A549 (cell line): ENCODE results near the gene EXT2. TPM values are rescaled to one million over a fixed set of nuclear protein-coding genes. Genes with fewer than 3 reads are reported as not detected.

Source experiments
- ATAC-seq, 2 experiments: fragments of 200-7000 bp in 1 of 2; fragments of >200 bp in 1 of 2; cut with Nextera tagmentation in 1 of 2; cut with Tn5 transposase in 1 of 2; 3 replicates each; pipeline versions ENCODE4 v1.8.0 to v1.9.1; 2018 to 2020; ENCODE audit warnings: mild to moderate bottlenecking in 1 of 2, moderate library complexity in 1 of 2
- CTCF ChIA-PET: fragments of 300-600 bp; sonication (Branson Sonifier 250); formaldehyde crosslinking; extraction: SDS; loops from one replicate; lab custom pipeline; 2021; ENCODE audit warnings: antibody characterized with exemption, inconsistent platforms; lab: Yijun Ruan, JAX
- POLR2A ChIA-PET: fragments of 350-600 bp; formaldehyde crosslinking; extraction: SDS; loops from one replicate; lab custom pipeline; 2021; ENCODE audit warnings: antibody characterized with exemption, inconsistent platforms; lab: Yijun Ruan, JAX
- DNase-seq, 2 experiments: peaks; one replicate each; pipeline versions ENCODE4 v3.0.0 to v3.0.0-alpha.2; 2011 to 2016; ENCODE audit warnings: low read depth in 1 of 2, low spot score in 1 of 2
- FAIRE-seq: peaks from 2 replicates; lab custom pipeline; 2011; peaks lifted over from hg19 to GRCh38; lab: Jason Lieb, UNC
- H3K27ac ChIP-seq, 2 experiments: fragments of >200 bp; sonication (Bioruptor Twin); formaldehyde crosslinking; 3 replicates each; pipeline ENCODE4 v1.5.1; 2016 to 2017
- H3K4me1 ChIP-seq: fragments of >200 bp; sonication (Bioruptor Twin); formaldehyde crosslinking; 3 replicates; pipeline ENCODE4 v1.6.1; 2016
- H3K4me2 ChIP-seq: fragments of >200 bp; sonication (Bioruptor Twin); formaldehyde crosslinking; 3 replicates; pipeline ENCODE4 v1.6.1; 2016
- H3K4me3 ChIP-seq: fragments of >200 bp; sonication (Bioruptor Twin); formaldehyde crosslinking; 3 replicates; pipeline ENCODE4 v1.5.1; 2016
- H3K9me3 ChIP-seq: fragments of >200 bp; sonication (Bioruptor Twin); formaldehyde crosslinking; 3 replicates; pipeline ENCODE4 v1.6.1; 2016
- EHF ChIP-seq: fragments of 250-450 bp; sonication (Bioruptor Pico); IDR thresholded peaks from 2 replicates; pipeline ENCODE4 v1.5.0; 2020; ENCODE audit warnings: mild to moderate bottlenecking
- FOSL2 ChIP-seq, 2 experiments: fragments of 450-650 bp in 1 of 2; fragments of >200 bp in 1 of 2; sonication (Bioruptor Twin) in 1 of 2; formaldehyde crosslinking; IDR thresholded peaks; 2 replicates each; pipeline versions ENCODE4 v1.5.0 to v1.6.1; 2016 to 2020; ENCODE audit warnings: mild to moderate bottlenecking in 1 of 2, moderate library complexity in 1 of 2
- HDAC2 ChIP-seq: fragments of 200-600 bp; sonication (generic); IDR thresholded peaks from 2 replicates; pipeline ENCODE4 v1.6.1; 2016
- HMGXB4 ChIP-seq: fragments of 250-450 bp; sonication (Bioruptor Pico); IDR thresholded peaks from 2 replicates; pipeline ENCODE4 v1.5.0; 2021; ENCODE audit warnings: mild to moderate bottlenecking, moderate library complexity, borderline replicate concordance
- HOXB13 ChIP-seq: fragments of 250-450 bp; sonication (Bioruptor Pico); IDR thresholded peaks from 2 replicates; pipeline ENCODE4 v1.5.0; 2020; ENCODE audit warnings: low read depth, mild to moderate bottlenecking, moderate library complexity
- HOXB5 ChIP-seq: fragments of 250-450 bp; sonication (Bioruptor Pico); IDR thresholded peaks from 2 replicates; pipeline ENCODE4 v1.5.0; 2020; ENCODE audit warnings: mild to moderate bottlenecking, moderate library complexity
- JUNB ChIP-seq: fragments of >200 bp; sonication (Bioruptor Twin); formaldehyde crosslinking; IDR thresholded peaks from 2 replicates; pipeline ENCODE4 v1.6.1; 2016
- MYC ChIP-seq: IDR thresholded peaks from 2 replicates; pipeline ENCODE4 v1.6.1; 2012; ENCODE audit warnings: mild to moderate bottlenecking, inconsistent platforms, low read length, improper control_type of control experiment, borderline replicate concordance
- POLR2A ChIP-seq: IDR thresholded peaks from 2 replicates; pipeline ENCODE4 v1.6.1; 2012; ENCODE audit warnings: mild to moderate bottlenecking, low read length
- RARB ChIP-seq: fragments of 250-450 bp; sonication (Bioruptor Pico); IDR thresholded peaks from 2 replicates; pipeline ENCODE4 v1.8.0; 2021; ENCODE audit warnings: mild to moderate bottlenecking, moderate library complexity
- REST ChIP-seq: fragments of 200-600 bp; sonication (generic); IDR thresholded peaks from 2 replicates; pipeline ENCODE4 v1.6.1; 2016; ENCODE audit warnings: antibody characterized with exemption, mild to moderate bottlenecking, moderate library complexity
- TFCP2L1 ChIP-seq: fragments of 250-450 bp; sonication (Bioruptor Pico); IDR thresholded peaks from 2 replicates; pipeline ENCODE4 v1.5.0; 2021; ENCODE audit warnings: mild to moderate bottlenecking
- ZNF302 ChIP-seq: fragments of 250-450 bp; sonication (Bioruptor Pico); IDR thresholded peaks from 2 replicates; pipeline ENCODE4 v1.9.0; 2021; ENCODE audit warnings: inconsistent platforms, mild to moderate bottlenecking, moderate library complexity
- WGBS: methylation state at CpG from one replicate; pipeline ENCODE4 v1.1.6; 2017; ENCODE audit errors: missing lambda C conversion rate; 5-methylcytosine and 5-hydroxymethylcytosine counted together
- polyA plus RNA-seq, 4 experiments: library from polyadenylated mRNA; depleted of rRNA in 3 of 4; stranded (reverse); fragments of >200 nt; fragmentation: RNase III in 1 of 4; extraction: RNeasy Plus Mini Kit Qiagen cat#74134 plus additional on column Dnase treatment in 1 of 4; gene quantifications; 2 replicates in 3 of 4; 3 replicates in 1 of 4; pipeline ENCODE4 v1.2.3, GENCODE V29; 2011 to 2017

The EXT2 gene
- polyA plus RNA-seq, 2 of the 4 experiments (the other 2 are of a cell fraction), result 56.5 to 77.3 TPM

GRCh38 chr11:44066732-44067141, 28.7 kb upstream of the EXT2 start:
- peak; percentile 36; the same call in 1 of the 2 replicates for TF ChIP-seq FOSL2 (IDR thresholded peaks at IDR 0.05)
- peak; percentile 70 for TF ChIP-seq FOSL2 (CRISPR knock-in tag; IDR thresholded peaks at IDR 0.05)
- TF ChIP-seq EHF (CRISPR knock-in tag), result no peak
- ATAC-seq, result peak; percentile 9 to 10; a peak in 4 of 6 replicates
- 12% methylated on average over 10 of the region's 10 CpGs for WGBS

GRCh38 chr11:44067266-44067665, 28.2 kb upstream of the EXT2 start:
- CTCF ChIA-PET, result interaction anchor here (0.6 to 2.1 kb wide), 6 partner anchors 12 to 283 kb away, joined by 3 to 8 read pairs (median 3); partner anchors contain the start of gene EXT2
- no peak for FAIRE-seq
- Histone ChIP-seq H3K4me1 (peaks cover 10% of the 10 kb centered on the region; the same call in 1 of the 3 replicates), H3K4me2 (peak overlapping the region; percentile 71), H3K27ac (peak overlapping the region; percentile 93 to 97), H3K4me3 (peak overlapping the region; percentile 75), H3K9me3 (no peaks in the 10 kb centered on the region)
- DNase-seq, result no peak
- POLR2A ChIA-PET, result interaction anchor here (0.7 to 1.5 kb wide), 2 partner anchors 17 to 161 kb away, joined by 3 to 5 read pairs; no protein-coding TSS in a partner anchor
- ATAC-seq, result no peak
- WGBS, result 73% methylated on average over 5 of the region's 5 CpGs
- TF ChIP-seq POLR2A (no peak), RARB (CRISPR knock-in tag) (no peak), JUNB (no peak), HMGXB4 (no peak), TFCP2L1 (CRISPR knock-in tag) (no peak), HDAC2 (no peak), HOXB13 (no peak), ZNF302 (CRISPR knock-in tag) (no peak), MYC (no peak), HOXB5 (CRISPR knock-in tag) (no peak)

More at GRCh38 chr11:44066732-44067141, 28.7 kb upstream of the EXT2 start:
- no peak for FAIRE-seq
- CTCF ChIA-PET, result interaction anchor here (0.7 to 1.4 kb wide), 12 partner anchors 10 to 282 kb away, joined by 3 to 11 read pairs (median 4); no protein-coding TSS in a partner anchor
- POLR2A ChIA-PET, result interaction anchor here (0.7 to 1.5 kb wide), 3 partner anchors 18 to 160 kb away, joined by 3 to 5 read pairs (median 5); no protein-coding TSS in a partner anchor
- DNase-seq, result peak in 1 of 2 experiments; percentile 46
- Histone ChIP-seq H3K4me1 (peaks cover 10% of the 10 kb centered on the region; the same call in 1 of the 3 replicates), H3K4me3 (peak overlapping the region; percentile 75), H3K4me2 (peak overlapping the region; percentile 71), H3K27ac (peak overlapping the region; percentile 93 to 97), H3K9me3 (no peaks in the 10 kb centered on the region)

GRCh38 chr11:44068180-44068579, 27.3 kb upstream of the EXT2 start:
- POLR2A ChIA-PET, result no interaction called here
- no peak overlapping the region for H3K4me3 ChIP-seq
- FAIRE-seq, result no peak
- no peaks in the 10 kb centered on the region for H3K9me3 ChIP-seq
- CTCF ChIA-PET, result interaction anchor here (0.6 to 2.1 kb wide), 6 partner anchors 10 to 178 kb away, joined by 3 to 8 read pairs (median 3); partner anchors contain the start of gene EXT2
- no peak for ATAC-seq
- H3K4me1 ChIP-seq, result peaks cover 10% of the 10 kb centered on the region; the same call in 1 of the 3 replicates
- TF ChIP-seq MYC (no peak), REST (no peak)
- 92% methylated on average over 2 of the region's 2 CpGs for WGBS
- DNase-seq, result no peak
- H3K4me2 ChIP-seq, result no peak overlapping the region
- H3K27ac ChIP-seq, result no peak overlapping the region
